GM12801 (cell line): ENCODE data around the gene MAGI2.

Experiments
- CTCF ChIP-seq: IDR thresholded peaks from one replicate; pipeline ENCODE4 v1.5.1; 2011; ENCODE audit warnings: control low read depth; ENCODE audit not compliant: insufficient read length; ENCODE audit errors: extremely low read depth

The MAGI2 gene

GRCh38 chr7:78323118-78323517 lies 1130.3 kb downstream of the MAGI2 start:
- TF ChIP-seq CTCF, result no peak

GRCh38 chr7:78317371-78317770 lies 1136.1 kb downstream of the MAGI2 start:
- TF ChIP-seq CTCF, result no peak

- no peak for TF ChIP-seq CTCF
Observed at GRCh38 chr7:78316110-78316509, 1137.4 kb downstream of the MAGI2 start.

- TF ChIP-seq CTCF, result no peak
Observed at GRCh38 chr7:78315119-78315518, 1138.3 kb downstream of the MAGI2 start.

GRCh38 chr7:78311181-78311580 lies 1142.3 kb downstream of the MAGI2 start:
- TF ChIP-seq CTCF, result no peak

GRCh38 chr7:78307892-78308291 lies 1145.6 kb downstream of the MAGI2 start:
- no peak for TF ChIP-seq CTCF

GRCh38 chr7:78306634-78307033 lies 1146.8 kb downstream of the MAGI2 start:
- no peak for TF ChIP-seq CTCF

GRCh38 chr7:78301407-78301806 lies 1152.1 kb downstream of the MAGI2 start:
- no peak for TF ChIP-seq CTCF
